Naive thymus-derived CD4-positive, alpha-beta T cell (primary cell): ENCODE results near the gene CRLF1. TPM values are rescaled to one million over a fixed set of nuclear protein-coding genes. Genes with fewer than 3 reads are reported as not detected.
"Not testable (repeated sequence)": the region's sequence is repeated elsewhere in the genome, so short reads cannot be mapped to it uniquely, and the experiment has no call there.

Experiments used
- ATAC-seq: fragments of 150-1000 bp; cut with Tn5 transposase; 2 replicates; pipeline ENCODE4 v1.10.0; 2021; ENCODE audit warnings: mild to moderate bottlenecking, moderate library complexity
- CTCF ChIA-PET: fragments of 350-600 bp; sonication (Branson Sonifier 250); formaldehyde crosslinking; loops from one replicate; lab custom pipeline; 2021; ENCODE audit warnings: antibody characterized with exemption; lab: Charles Lee
- POLR2A ChIA-PET: fragments of 350-600 bp; sonication (Branson Sonifier 250); formaldehyde crosslinking; loops from one replicate; lab custom pipeline; 2021; ENCODE audit warnings: antibody characterized with exemption, inconsistent platforms; lab: Charles Lee
- DNase-seq, 9 donors: peaks; one replicate each; pipeline versions ENCODE4 v3.0.0 to v3.0.0-alpha.2; 2020 to 2022; ENCODE audit warnings: mixed read lengths in 1 of 9
- H3K27ac ChIP-seq: one replicate; pipeline ENCODE4 v1.7.0; 2013; ENCODE audit warnings: mild to moderate bottlenecking, low read depth, low read length, moderate library complexity
- H3K27me3 ChIP-seq, 2 donors: one replicate each; pipeline ENCODE4 v1.7.0; 2013; ENCODE audit warnings: low read length in 2 of 2, mild to moderate bottlenecking in 2 of 2, moderate library complexity in 2 of 2; ENCODE audit not compliant: control insufficient read depth in 2 of 2, insufficient read depth in 2 of 2
- H3K36me3 ChIP-seq, 3 experiments: 1 replicate in 2 of 3; 2 replicates in 1 of 3; pipeline ENCODE4 v1.7.0; 2013; ENCODE audit warnings: low read length in 3 of 3, mild to moderate bottlenecking in 3 of 3, moderate library complexity in 1 of 3; ENCODE audit not compliant: insufficient read depth in 3 of 3, control insufficient read depth in 2 of 3
- H3K4me1 ChIP-seq, 2 donors: one replicate each; pipeline ENCODE4 v1.7.0; 2013; ENCODE audit warnings: low read length in 2 of 2, mild to moderate bottlenecking in 2 of 2, moderate library complexity in 1 of 2; ENCODE audit not compliant: control insufficient read depth in 2 of 2, insufficient read depth in 2 of 2
- H3K4me3 ChIP-seq: 2 replicates; pipeline ENCODE4 v1.7.0; 2013; ENCODE audit warnings: mild to moderate bottlenecking, low read length
- H3K9me3 ChIP-seq, 3 experiments: 1 replicate in 2 of 3; 2 replicates in 1 of 3; pipeline ENCODE4 v1.7.0; 2013; ENCODE audit warnings: low read length in 3 of 3; ENCODE audit not compliant: control insufficient read depth in 2 of 3
- H3K27ac Mint-ChIP-seq, 9 donors: one replicate each; pipeline ENCODE4 v1.8.0; 2020 to 2022; ENCODE audit warnings: mixed read lengths in 9 of 9, mild to moderate bottlenecking in 8 of 9, moderate library complexity in 5 of 9, inconsistent platforms in 2 of 9
- H3K27me3 Mint-ChIP-seq, 5 donors: one replicate each; pipeline ENCODE4 v1.8.0; 2021 to 2022; ENCODE audit warnings: mixed read lengths in 5 of 5, mild to moderate bottlenecking in 1 of 5
- H3K36me3 Mint-ChIP-seq, 5 donors: one replicate each; pipeline ENCODE4 v1.8.0; 2020 to 2022; ENCODE audit warnings: mixed read lengths in 5 of 5, mild to moderate bottlenecking in 3 of 5, inconsistent platforms in 1 of 5
- H3K4me1 Mint-ChIP-seq, 7 donors: one replicate each; pipeline ENCODE4 v1.8.0; 2020 to 2022; ENCODE audit warnings: mixed read lengths in 7 of 7, mild to moderate bottlenecking in 3 of 7, inconsistent platforms in 1 of 7
- H3K4me3 Mint-ChIP-seq, 10 donors: one replicate each; pipeline ENCODE4 v1.8.0; 2020 to 2022; ENCODE audit warnings: mild to moderate bottlenecking in 10 of 10, mixed read lengths in 10 of 10, moderate library complexity in 6 of 10, inconsistent platforms in 2 of 10
- H3K9me3 Mint-ChIP-seq, 11 donors: one replicate each; pipeline ENCODE4 v1.8.0; 2020 to 2022; ENCODE audit warnings: mixed read lengths in 11 of 11, mild to moderate bottlenecking in 4 of 11, inconsistent platforms in 1 of 11, moderate library complexity in 1 of 11
- intact Hi-C, 2 donors: fragments of 100-400 bp; cut with micrococcal nuclease; formaldehyde crosslinking; loops; one replicate each; pipeline ENCODE4 v1.15.1; 2023
- polyA plus RNA-seq, 2 donors: library from polyadenylated mRNA; unstranded; fragments of 300-500 nt; fragmentation: Illumina TruSeq; gene quantifications; one replicate each; pipeline ENCODE4 v1.2.3, GENCODE V29; 2021
- total RNA-seq, 6 experiments: library from RNA in 5 of 6; stranded (reverse) in 5 of 6; gene quantifications; 1 replicate in 5 of 6; 2 replicates in 1 of 6; pipeline ENCODE4 v1.2.3 and lab custom pipeline; 2021 to 2026

Gene CRLF1
- total and polyA plus RNA-seq, 7 experiments from 2014 or later: 0.28 to 0.49 TPM; not detected in 5

- peaks cover 0 to 23% (median 2%) of the 10 kb centered on the region in 5 donors for H3K27me3 Mint-ChIP-seq
- peaks cover 0 to 5% (median 0%) of the 10 kb centered on the region in 5 donors for H3K36me3 Mint-ChIP-seq
- Histone ChIP-seq H3K36me3 (peaks cover 0 to 5% (median 0%) of the 10 kb centered on the region in 3 experiments), H3K27ac (no peak overlapping the region), H3K4me3 (no peak overlapping the region), H3K9me3 (no peaks in the 10 kb centered on the region), H3K4me1 (peaks cover 7 to 18% of the 10 kb centered on the region in 2 donors), H3K27me3 (no peaks in the 10 kb centered on the region)
- ATAC-seq (no peak), DNase-seq (no peak)
- intact Hi-C loops: loop anchor here (2.0 to 5.0 kb wide), 2 partner anchors 105 to 252 kb away; no protein-coding TSS in a partner anchor
- no peaks in the 10 kb centered on the region for H3K9me3 Mint-ChIP-seq
- H3K4me3 Mint-ChIP-seq: peak overlapping the region; percentile 38 to 86 (median 52)
- CTCF ChIA-PET: interaction anchor here (1.2 kb wide), 1 partner anchor 252 kb away, joined by 5 read pairs; no protein-coding TSS in a partner anchor
- H3K27ac Mint-ChIP-seq: peak overlapping the region in 1 of 9 donors; percentile 55
- peaks cover 6 to 38% (median 20%) of the 10 kb centered on the region in 7 donors for H3K4me1 Mint-ChIP-seq
- POLR2A ChIA-PET: no interaction called here
Observed at GRCh38 chr19:18595475-18595874, 11.1 kb downstream of the CRLF1 start.

DNA sequence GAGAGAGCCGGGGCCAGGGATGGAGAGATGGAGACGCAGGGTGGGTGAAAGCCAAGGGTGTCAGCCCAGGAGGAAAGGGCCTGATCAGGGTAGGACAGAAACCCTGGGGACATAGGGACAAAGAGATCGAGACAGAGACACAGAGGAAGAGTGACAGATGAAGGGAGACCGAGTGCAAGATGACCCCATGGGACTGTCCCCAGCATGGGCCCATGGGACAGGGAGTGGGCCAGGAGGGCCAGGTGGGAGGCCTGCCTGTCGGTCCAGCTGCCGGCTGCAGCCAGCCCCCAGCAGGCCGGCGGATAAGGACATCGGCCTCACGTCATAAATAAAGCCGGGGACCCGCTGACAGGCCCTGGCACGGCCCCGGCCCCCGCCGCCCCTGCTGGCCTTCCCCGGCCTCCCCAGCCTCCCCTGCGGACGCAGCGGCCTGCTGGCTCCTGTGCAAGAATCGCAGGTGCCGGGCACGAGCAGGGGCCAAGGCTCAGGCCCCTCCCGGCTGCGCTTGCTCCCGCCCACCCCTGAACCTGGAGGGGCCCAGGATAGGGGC lies 11.7 kb downstream of the CRLF1 start:
- POLR2A ChIA-PET: interaction anchor here (1.0 to 2.8 kb wide), 3 partner anchors 51 to 253 kb away, joined by 3 to 10 read pairs (median 3); partner anchors contain the start of gene FKBP8
- H3K36me3 ChIP-seq: peaks cover 0 to 7% (median 0%) of the 10 kb centered on the region in 3 experiments

GRCh38 chr19:18594096-18594823 lies 12.3 kb downstream of the CRLF1 start:
- H3K36me3 ChIP-seq: peaks cover 0 to 7% (median 0%) of the 10 kb centered on the region in 3 experiments
- Mint-ChIP-seq H3K4me1 (peaks cover 6 to 48% (median 29%) of the 10 kb centered on the region in 7 donors), H3K9me3 (peaks cover 0 to 2% (median 0%) of the 10 kb centered on the region in 11 donors), H3K4me3 (peak overlapping the region; percentile 49 to 90 (median 80)), H3K27me3 (peaks cover 0 to 23% (median under 1%) of the 10 kb centered on the region in 5 donors), H3K36me3 (peaks cover 0 to 12% (median 0%) of the 10 kb centered on the region in 5 donors), H3K27ac (peak overlapping the region in 4 of 9 donors; percentile 57 to 72 (median 62))
- peak overlapping the region; percentile 29 for H3K27ac ChIP-seq
- ChIA-PET CTCF (interaction anchor here (0.7 to 2.7 kb wide), 10 partner anchors 74 to 253 kb away, joined by 3 to 20 read pairs (median 3); partner anchors contain the start of gene UPF1), POLR2A (interaction anchor here (0.9 to 2.8 kb wide), 9 partner anchors 12 to 253 kb away, joined by 3 to 10 read pairs (median 3); partner anchors contain the start of genes FKBP8, KXD1, UBA52 and UPF1)
- H3K9me3 ChIP-seq: no peaks in the 10 kb centered on the region
- intact Hi-C loops: loop anchor here in 1 of 2 donors (1.0 to 2.0 kb wide), 5 partner anchors 37 to 272 kb away; partner anchors contain the start of gene KXD1
- peak; percentile 87 for ATAC-seq
- H3K27me3 ChIP-seq: no peaks in the 10 kb centered on the region
- H3K4me1 ChIP-seq: peaks cover 17 to 29% of the 10 kb centered on the region in 2 donors
- H3K4me3 ChIP-seq: peak overlapping the region; percentile 71
- peak; percentile 66 to 85 (median 72) for DNase-seq

More for the DNA sequence above, 11.7 kb downstream of the CRLF1 start:
- Mint-ChIP-seq H3K4me3 (peak overlapping the region; percentile 49 to 90 (median 80)), H3K36me3 (peaks cover 0 to 8% (median 0%) of the 10 kb centered on the region in 5 donors), H3K4me1 (peaks cover 6 to 44% (median 25%) of the 10 kb centered on the region in 7 donors), H3K27ac (peak overlapping the region in 6 of 9 donors; percentile 35 to 72 (median 58)), H3K9me3 (no peaks in the 10 kb centered on the region), H3K27me3 (peaks cover 0 to 23% (median 2%) of the 10 kb centered on the region in 5 donors)
- CTCF ChIA-PET: interaction anchor here (0.7 to 2.7 kb wide), 6 partner anchors 75 to 253 kb away, joined by 3 to 20 read pairs (median 3); no protein-coding TSS in a partner anchor
- peak overlapping the region; percentile 29 for H3K27ac ChIP-seq
- ATAC-seq (no peak), DNase-seq (no peak)
- H3K4me1 ChIP-seq: peaks cover 10 to 24% of the 10 kb centered on the region in 2 donors
- no peaks in the 10 kb centered on the region for H3K9me3 ChIP-seq
- peak overlapping the region; percentile 71 for H3K4me3 ChIP-seq
- intact Hi-C loops: loop anchor here (1.0 to 5.0 kb wide), 6 partner anchors 38 to 271 kb away; partner anchors contain the start of gene KXD1 (in 1 of the 2)
- H3K27me3 ChIP-seq: no peaks in the 10 kb centered on the region

- CTCF ChIA-PET: interaction anchor here (0.6 to 2.7 kb wide), 10 partner anchors 75 to 267 kb away, joined by 3 to 20 read pairs (median 3); partner anchors contain the start of gene UPF1
Observed at GRCh38 chr19:18593367-18594095, 13.1 kb downstream of the CRLF1 start.

GRCh38 chr19:18592732-18593131 lies 13.9 kb downstream of the CRLF1 start:
- ATAC-seq: not testable (repeated sequence)
- CTCF ChIA-PET: interaction anchor here (1.0 to 2.7 kb wide), 3 partner anchors 251 to 268 kb away, joined by 3 to 20 read pairs (median 14); no protein-coding TSS in a partner anchor
- peak overlapping the region in 1 of 10 donors; percentile 86 for H3K4me3 Mint-ChIP-seq

More at GRCh38 chr19:18593367-18594095, 13.1 kb downstream of the CRLF1 start:
- Histone ChIP-seq H3K27ac (no peak overlapping the region), H3K9me3 (no peaks in the 10 kb centered on the region), H3K4me3 (no peak overlapping the region), H3K4me1 (peaks cover 17 to 29% of the 10 kb centered on the region in 2 donors), H3K36me3 (peaks cover 0 to 7% (median 0%) of the 10 kb centered on the region in 3 experiments), H3K27me3 (no peaks in the 10 kb centered on the region)
- peak overlapping the region in 6 of 9 donors; percentile 38 to 84 (median 72) for H3K27ac Mint-ChIP-seq
- peaks cover 6 to 48% (median 29%) of the 10 kb centered on the region in 7 donors for H3K4me1 Mint-ChIP-seq
- peaks cover 0 to 12% (median 0%) of the 10 kb centered on the region in 5 donors for H3K36me3 Mint-ChIP-seq
- H3K4me3 Mint-ChIP-seq: peak overlapping the region in 9 of 10 donors; percentile 38 to 86 (median 60)
- POLR2A ChIA-PET: interaction anchor here (0.9 to 2.8 kb wide), 9 partner anchors 11 to 254 kb away, joined by 3 to 10 read pairs (median 3); partner anchors contain the start of genes FKBP8, KXD1, UBA52 and UPF1
- no peak for ATAC-seq
- peaks cover 0 to 23% (median 0%) of the 10 kb centered on the region in 5 donors for H3K27me3 Mint-ChIP-seq
- intact Hi-C loops: loop anchor here in 1 of 2 donors (1.0 to 2.0 kb wide), 5 partner anchors 36 to 273 kb away; partner anchors contain the start of gene KXD1
- DNase-seq: no peak
- peaks cover 0 to 2% (median 0%) of the 10 kb centered on the region in 11 donors for H3K9me3 Mint-ChIP-seq

More at GRCh38 chr19:18592732-18593131, 13.9 kb downstream of the CRLF1 start:
- DNase-seq: peak in 1 of 9 donors; percentile 8
- peaks cover 13 to 55% (median 37%) of the 10 kb centered on the region in 7 donors for H3K4me1 Mint-ChIP-seq
- peak overlapping the region in 2 of 9 donors; percentile 39 to 62 for H3K27ac Mint-ChIP-seq
- H3K36me3 ChIP-seq, H3K27ac ChIP-seq, intact Hi-C loops, H3K9me3 Mint-ChIP-seq, H3K27me3 ChIP-seq, H3K4me3 ChIP-seq, H3K9me3 ChIP-seq: not testable (repeated sequence)
- H3K27me3 Mint-ChIP-seq: peaks cover 0 to 23% (median 0%) of the 10 kb centered on the region in 5 donors
- H3K4me1 ChIP-seq: peaks cover 24 to 35% of the 10 kb centered on the region in 2 donors
- peaks cover 0 to 12% (median 0%) of the 10 kb centered on the region in 5 donors for H3K36me3 Mint-ChIP-seq
- POLR2A ChIA-PET: interaction anchor here (0.6 to 2.8 kb wide), 5 partner anchors 11 to 255 kb away, joined by 3 to 10 read pairs (median 4); partner anchors contain the start of gene KXD1
